Activated CD4-positive, alpha-beta T cell treated with anti-CD3 and anti-CD28 coated beads, Interleukin-2, Interleukin-4, amounts not matched to agents 100 ng/mL and 50 ng/mL, durations not matched to agents 16 hours and 8 hours (primary cell): ENCODE measurements around the gene MED27.
"Not testable (repeated sequence)": the region's sequence is repeated elsewhere in the genome, so short reads cannot be mapped to it uniquely, and the experiment has no call there.

Experiments used
- DNase-seq: peaks from one replicate; pipeline ENCODE4 v3.0.0-alpha.2; 2020; ENCODE audit warnings: low spot score

The MED27 gene

DNA sequence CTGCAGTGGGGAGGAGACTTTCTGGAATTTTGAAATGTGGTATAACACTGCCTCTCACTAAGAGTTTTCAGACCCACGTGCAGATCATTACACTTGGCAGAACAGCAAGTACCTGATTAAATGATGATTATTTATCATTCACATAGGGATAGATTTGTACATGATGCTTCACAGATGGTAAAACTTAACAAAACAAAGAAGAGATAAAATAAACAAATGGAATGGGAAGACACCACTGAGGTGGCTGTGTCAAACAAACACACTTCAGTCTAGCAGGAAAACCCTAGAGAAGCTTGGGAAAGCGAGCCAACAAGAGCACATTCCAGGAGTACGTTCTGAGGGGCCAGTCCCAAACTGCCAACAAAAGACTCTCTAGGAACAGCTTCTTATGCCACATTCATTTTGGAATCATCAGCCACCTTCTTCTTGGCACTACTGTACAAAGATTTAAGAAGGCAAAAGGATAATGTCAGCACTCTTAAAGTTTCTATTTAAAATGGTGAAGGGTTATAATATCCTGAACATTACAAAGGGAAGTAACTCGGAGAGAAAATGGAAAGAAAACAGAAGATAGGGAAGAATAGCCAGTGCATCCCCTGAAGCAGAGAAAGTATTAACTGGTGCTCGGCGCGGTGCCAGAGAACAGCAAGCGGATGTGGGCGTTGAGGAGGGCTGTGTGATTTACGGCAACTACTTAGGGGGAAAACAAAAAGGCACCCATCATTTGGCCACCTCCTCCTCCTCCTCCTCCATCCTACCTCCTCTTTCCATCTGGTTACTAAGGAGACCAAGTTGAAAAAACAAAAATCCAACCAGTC, 1.6 kb downstream of the MED27 start:
- peak; percentile 32 for DNase-seq

DNA sequence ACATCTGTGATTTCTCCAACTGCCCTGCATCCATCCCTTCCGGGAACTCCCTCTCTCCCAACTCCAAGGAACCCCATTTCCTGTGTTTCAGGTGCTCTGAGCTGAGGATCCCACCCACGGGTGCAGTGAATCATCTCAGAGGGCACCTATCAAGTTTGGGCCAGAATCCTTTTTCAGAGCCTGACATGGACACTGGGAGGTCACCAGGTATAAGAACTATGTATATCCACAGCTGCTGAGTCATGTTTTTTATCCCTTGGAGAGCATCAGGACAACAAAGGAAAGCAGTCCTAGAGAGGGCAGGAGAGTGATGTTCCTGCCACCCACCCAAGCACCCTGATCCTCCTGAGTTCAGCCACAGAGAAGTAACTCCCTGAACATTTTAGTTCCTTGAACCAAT, 3.8 kb downstream of the MED27 start:
- no peak for DNase-seq

DNA sequence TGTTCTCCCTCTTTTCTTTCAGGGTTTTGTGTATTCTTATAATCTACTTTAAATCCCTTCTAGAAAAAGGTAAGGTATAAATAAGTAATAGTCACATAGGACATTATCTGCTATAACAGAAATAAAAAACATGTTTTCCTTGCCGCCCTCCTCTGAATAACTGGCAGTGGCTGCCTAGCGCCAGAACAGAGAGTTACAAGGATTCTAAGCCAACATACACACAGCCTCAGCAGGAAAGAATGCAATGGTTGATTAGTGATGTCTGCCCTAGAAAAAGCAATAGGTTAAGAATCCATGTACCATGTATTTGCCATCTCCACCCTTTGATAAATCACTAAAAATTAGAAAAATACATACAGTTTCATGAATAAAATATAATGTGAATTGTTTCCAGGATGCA, 4.9 kb downstream of the MED27 start:
- DNase-seq = no peak

DNA sequence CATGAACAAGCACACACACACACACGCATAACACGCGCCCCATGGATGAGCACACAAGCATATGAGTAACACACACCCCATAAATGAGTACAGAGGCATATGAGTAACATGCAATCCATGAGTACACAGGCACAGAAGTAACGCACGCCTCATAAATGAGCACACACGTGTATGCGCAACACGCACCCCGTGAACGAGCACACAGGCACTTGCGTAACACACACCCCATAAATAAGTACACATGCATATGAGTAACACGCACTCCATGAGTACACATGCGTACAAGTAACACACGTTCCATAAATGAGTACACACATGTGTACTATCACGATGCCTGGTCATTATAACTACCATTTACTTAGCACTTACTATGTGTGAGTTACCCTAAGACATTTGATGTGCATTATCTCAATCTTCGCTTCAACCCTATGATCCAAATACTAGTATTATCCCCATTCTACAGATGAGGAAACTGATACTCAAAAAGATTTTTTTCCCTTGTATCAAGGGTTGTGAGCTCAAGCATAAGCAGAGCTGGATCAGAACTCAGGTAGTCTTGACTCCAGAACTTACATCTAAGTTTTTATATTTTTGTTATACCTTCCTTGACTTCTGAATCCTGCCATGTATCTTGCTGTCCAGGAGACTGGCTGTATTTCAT, 7.7 kb downstream of the MED27 start:
- no peak for DNase-seq

DNA sequence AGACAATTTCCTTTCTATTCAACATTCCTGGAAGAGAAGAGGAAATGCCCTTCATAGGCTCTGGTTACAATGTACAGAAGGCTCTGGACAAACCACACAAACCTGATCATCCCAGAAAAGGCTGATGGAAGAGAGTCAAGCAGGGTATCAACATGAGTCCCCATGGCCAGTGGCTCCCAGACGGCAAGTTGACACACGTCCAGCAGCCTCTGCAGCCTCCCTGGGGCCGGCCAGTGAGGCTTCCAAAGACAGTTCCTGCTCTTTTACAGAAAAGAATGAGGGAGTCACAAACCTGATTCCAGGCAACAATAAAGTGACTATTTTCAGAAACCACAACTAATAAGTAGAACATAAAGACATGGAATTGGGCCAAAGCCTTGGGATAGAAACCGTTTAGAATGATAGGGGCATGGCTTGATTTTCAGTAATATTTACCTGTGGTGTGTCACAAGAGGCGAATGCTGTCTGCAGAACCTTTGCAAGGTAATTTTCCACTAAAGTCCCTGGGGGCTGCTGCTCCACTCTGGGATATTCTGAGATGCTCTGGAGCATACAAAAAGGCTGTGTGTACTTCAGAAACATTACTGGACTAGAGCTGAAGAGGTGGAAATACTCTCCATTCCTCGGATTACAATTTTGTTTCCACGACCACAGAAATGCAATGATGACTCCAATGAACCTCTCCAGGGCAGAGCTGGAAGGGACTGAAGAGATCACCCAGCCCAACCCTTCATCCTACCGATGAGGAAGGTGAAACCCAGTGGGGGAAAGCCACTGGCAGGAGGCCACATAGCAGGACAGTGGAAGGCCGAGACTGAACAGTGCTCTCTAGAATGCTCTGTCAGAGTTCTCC, 10.4 kb downstream of the MED27 start:
- DNase-seq = no peak

DNA sequence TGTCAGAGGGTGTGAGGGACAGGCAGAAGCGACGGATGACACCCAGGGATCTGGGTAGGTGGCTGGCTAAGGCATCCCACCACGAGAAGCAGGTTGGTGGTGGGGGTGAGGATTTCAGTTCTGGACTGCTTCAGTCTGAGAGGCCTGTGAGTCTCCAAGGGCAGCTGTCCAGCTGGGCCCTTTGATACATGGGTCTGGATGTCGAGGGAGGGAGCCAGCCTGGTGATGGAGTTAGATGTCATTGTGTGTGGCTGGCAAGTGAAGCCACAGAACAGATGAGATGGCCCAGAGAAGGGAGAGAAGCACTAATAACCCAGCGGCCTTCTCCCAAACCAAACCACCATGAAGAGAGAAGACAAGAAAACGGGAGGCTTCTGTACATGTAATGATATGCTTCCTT, 11.1 kb downstream of the MED27 start:
- no peak for DNase-seq

DNA sequence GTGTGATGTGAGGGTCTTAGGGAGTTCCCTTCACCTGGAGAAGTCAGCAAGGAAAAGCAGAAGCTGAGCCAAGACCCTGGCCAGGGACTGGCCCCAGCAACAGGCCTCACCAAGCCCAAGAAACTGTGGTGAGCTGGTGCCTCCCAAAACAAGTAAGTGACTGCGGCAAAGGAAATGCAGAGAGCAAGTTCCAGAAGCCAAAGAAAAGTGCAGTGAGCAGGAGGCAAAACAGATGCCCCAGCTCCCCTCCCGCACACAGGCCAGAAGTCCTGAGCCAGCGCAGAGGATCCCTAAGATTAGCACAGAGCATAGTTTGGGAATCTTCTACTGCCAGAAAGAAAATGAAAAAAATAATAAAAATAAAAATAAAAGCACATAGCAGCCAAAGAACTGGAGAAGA, 13.2 kb downstream of the MED27 start:
- no peak for DNase-seq

DNA sequence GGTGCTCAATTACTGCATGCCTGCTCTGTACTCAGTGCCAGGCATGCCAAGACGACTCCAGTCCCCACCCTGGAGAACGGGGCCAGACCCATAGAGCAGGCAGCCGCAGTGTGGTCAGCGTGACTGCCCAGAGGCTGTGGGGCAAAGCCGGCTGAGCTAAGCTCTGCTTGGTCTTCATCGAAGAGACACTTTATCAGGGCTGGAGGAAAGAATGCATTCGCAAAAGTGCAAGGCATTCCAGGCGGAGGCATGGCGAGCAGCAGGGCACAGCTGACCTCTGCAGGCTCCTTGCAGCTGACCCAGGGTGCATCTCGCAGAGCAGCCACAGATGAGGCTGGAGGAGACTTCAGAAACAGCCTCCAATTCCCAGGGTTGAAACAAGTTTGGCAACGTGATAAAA, 13.6 kb downstream of the MED27 start:
- DNase-seq = no peak

DNA sequence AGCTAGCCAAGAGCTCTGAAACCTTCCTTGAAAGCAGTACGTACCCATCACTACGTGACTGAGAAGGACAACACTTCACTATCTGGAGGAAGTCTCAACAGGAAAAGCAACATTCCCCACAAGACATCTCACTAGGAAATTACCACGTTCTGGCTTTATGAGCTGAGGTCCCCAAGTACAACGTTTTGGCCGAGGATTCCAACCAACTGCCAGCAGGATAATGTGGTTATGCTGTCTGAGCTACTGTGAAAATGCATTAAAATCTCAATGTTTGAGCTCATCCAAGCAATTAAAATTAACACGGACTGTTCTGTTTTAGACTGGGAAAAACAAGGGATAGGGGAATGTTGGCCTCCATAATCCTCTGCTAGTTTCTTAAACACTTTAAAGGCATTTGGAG, 16.4 kb downstream of the MED27 start:
- DNase-seq = no peak

DNA sequence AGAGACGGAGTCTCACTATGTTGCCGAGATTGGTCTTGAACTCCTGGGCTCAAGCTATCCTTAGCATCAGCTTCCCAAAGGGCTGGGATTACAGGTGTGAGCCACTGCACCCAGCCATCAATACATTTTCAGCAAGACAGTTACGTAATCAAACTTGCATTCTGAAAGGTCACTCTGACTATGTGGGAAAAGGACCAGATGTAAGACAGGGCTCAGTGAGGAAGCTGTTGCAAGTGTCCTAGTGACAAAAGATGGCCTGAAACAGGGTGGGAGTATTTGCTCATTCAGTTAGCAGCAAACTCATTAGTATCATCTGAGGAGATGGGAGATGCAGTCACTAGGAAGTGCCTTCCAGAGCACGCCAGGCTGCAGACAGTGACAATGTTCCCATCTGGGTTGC, 16.9 kb downstream of the MED27 start:
- no peak for DNase-seq

DNA sequence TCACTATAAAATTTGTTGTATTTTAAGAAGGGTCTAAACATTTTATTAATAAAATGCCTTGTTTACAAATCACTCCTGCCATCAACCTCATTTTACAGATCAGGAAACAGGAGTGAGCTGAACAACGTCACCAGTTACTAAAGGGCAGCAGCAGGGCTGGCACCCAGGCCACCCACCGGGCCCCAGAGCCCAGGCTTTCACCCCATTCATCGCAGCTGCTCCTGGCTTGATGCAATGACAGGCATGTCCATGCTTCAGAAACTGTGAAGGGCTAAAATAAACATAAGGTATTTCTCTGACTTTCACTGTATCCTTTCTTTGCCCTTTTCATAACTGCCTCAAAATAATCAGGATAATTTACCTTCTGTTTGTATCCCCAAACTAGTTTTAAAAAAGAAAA, 18.1 kb downstream of the MED27 start:
- DNase-seq = no peak

DNA sequence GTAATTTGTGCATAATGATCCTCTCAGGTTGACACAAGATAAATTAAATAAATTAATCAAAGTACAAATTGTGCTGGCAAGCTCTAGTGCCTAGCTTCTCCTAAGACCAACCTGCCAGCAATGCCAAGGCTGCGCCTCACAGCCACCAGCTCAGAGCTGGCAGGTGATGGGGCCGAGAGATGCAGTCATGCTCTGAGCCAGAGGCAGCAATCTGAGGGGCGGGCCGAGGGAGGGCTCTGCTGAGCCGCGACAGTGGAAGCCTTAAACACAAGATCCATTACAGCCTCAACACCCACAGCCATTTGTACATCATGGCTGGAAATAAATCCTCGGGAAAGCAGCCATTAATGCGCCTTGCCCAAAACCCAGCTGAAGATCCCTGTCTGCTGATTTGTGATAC, 20.3 kb downstream of the MED27 start:
- no peak for DNase-seq

DNA sequence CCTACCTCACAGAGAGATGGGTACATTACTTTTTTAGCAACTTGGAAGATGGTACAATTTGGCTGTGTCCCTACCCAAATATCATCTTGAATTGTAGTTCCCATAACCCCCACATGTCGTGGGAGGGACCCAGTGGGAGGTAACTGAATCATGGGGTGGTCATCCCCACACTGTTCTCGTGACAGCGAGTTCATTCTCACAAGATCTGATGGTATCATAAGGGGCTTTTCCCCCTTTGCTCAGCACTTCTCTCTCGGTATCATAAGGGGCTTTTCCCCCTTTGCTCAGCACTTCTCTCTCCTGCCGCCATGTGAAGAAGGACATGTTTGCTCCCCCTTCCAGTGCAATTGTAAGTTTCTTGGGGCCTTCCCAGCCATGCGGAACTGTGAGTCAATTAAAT, 21.4 kb downstream of the MED27 start:
- not testable (repeated sequence) for DNase-seq

DNA sequence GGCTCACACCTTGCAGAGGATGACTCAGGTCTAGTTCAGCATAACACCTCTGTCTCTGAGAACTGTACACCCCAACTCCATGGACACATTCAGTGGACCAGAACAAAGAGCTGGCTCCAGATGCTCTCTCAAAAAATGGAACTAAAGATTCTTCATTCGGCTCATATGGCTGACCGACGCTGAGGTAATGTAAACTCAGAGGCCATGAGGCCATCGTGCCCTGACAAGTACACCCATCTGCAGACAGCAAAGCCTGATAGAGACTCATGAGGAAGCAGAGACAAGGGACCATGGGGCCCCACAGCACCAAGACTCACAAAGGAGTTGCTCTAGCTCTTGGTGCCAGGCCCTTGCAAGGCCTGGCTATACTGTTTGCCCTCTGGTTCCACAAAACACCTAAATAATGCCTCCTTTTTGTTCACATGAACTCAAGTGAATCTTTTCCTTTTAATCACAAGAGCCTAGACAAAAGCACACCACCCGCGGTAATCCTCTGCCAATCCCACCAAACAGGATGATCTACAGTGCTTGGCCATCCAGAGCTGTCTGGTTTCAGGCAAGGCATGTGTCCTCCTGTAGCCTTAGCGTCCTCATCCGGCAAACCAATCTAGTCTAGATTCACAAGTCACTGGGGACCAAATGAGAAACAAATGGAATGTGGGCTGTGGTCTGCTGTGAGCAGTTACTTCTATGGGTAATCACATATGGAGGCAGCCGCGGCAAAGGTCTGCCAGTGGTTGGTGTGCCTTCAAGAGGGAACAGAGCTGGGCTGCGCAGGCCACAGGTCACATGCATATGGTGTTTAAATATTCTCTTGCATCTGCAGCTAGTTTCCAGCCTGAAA, 22.7 kb downstream of the MED27 start:
- DNase-seq = no peak

DNA sequence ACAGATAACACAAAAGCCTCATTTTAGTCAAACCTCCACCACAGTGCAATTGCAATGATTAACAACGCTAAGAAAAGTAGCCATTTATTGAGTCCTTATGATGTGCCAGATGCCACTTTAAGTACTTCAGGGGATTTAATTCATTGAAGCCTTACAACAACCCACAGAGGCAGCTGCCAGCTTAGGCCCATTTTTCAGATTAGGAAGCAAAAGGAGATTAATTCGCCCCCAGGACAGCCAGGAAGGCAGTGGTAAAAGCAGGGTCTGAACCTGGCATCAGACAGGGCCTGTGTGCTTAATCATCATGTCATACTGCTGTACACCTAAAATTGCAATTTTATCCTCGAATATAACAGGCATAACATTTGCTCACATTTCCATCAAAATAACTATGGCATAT, 23.9 kb downstream of the MED27 start:
- DNase-seq = no peak

DNA sequence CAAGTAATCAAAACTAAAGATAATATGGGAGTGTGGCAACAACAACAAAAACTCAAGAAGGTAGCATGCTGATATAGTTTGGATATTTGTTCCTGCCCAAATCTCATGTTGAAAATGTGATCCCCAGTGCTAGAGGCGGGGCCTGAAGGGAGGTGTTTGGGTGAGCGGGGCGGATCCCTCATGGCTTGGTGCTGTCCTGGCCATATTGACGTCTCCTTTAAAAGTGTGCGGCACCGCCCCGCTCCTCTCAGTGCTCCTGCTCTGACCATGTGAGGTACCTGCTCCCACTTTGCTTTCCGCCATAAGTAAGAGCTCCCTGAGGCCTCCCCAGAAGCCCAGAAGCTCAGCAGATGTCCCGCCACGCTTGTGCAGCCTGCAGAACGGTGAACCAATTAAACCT, 25.6 kb downstream of the MED27 start:
- DNase-seq = no peak

DNA sequence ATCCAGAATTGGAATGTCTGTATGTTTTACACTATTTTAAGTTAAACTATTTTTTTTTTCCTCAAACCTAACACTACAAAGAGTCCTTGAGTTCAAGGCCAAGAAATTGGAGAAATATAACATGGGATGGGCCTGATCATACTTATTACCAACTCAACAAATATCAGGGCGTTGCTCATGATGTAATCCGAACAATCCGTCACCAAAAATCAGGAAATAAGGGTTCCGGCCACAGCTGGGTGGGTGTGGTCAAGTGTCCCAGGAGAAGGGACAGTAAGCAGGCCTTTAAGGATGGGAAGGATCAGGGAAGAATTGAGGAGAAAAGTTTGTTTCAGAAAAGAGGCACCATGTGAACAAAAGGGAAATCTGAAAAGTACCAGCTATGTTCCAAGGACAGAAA, 29.8 kb downstream of the MED27 start:
- DNase-seq = no peak

DNA sequence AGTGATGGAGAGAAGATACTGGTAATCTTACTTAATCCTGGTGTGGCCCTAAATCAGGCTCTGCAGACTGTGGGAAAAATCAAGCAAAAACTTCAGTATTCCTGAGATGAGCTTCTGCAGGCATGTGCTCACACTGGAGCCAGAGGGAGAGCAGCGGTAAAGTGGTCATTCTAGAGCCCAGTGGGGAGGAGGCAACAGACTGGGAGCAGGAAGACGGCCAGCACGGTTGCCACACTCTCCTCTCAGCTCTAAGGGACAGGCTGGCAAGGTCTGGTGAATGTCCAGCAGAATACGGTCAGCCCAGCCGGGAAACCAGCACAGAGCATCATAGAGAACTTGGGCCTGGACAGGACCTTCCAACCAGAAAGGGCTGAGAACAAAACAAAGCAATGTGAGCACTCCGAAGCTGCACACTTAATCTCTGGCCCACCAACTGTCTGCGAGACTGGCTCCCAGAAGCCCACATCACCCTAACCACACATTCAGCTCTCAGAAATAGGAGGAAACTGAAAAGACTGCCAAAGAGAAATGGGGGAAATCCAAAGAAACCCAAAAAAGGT, 30.3 kb downstream of the MED27 start:
- DNase-seq = no peak

DNA sequence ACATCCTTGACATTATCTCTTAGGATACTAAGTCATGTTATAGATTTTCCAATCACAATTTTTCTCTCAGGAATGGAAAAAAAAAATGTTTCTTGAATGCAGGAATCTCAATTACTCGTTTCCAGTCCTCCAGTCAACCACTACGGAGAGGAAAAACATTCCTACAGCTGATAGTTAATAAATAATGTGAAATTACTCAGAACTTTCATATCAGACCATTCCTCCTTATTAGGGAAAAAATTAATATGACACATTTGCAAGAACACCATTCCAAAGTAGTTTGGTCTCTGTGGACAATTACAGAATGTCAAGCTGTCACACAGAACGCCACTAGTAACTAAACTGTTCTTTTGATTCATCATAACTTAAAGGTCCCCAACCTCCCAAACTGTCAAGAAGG, 31.5 kb downstream of the MED27 start:
- DNase-seq = no peak

DNA sequence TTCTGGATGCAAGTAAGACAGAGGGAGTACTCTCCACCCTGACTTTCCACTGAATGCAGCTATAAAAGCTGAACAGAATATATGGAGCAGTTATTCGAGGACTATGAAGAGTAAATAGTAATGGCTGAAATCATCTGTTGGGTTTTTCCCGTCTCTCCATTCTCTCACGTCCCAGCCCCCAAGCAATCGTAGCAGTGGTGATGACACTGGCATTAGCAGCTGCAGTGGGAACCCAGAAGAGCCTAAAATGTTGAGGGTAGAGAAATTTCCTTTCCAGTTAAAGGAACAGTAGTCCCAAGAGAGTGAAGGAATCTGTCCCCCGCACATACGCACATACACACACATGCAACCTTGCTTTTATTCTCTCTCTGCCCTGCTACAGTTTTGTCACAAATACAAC, 33.2 kb downstream of the MED27 start:
- no peak for DNase-seq

DNA sequence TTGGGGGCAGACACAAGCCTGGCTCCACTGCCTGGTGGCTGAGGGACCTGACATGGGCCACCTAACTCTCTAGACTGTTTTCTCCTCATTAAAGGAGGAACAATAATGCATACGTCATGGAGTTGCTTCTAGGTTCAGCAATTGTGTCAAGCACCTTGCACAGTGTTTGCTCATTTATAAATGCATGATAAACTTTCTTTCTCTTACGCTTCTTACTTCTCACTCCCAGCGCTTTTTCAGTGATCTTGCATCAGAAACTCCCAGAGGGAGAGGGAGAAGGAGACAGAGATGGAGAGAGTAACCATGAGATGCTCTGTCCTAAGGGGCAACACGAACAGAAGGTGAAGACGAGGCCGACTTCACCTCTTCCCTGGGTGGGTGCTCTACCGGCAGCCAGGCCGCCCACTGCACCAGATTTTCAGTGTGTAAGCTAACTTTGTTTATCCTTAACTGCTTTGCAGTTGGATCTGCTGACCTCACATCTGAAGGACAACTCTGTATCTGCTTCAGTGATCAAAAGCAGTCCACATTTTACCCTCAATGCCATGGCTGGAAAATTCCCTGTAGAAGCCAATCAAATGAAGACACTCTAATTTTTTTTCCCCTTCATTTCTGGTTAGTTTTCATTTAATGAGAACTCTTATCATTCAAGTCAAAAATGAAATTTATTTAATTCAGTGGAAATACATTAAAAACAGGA, 35.3 kb downstream of the MED27 start:
- DNase-seq = no peak
